Calu3 (cell line): ENCODE results near the gene MYO3B. TPM values are rescaled to one million over a fixed set of nuclear protein-coding genes. Genes with fewer than 3 reads are reported as not detected.

ENCODE experiments used
- BruUV-seq: library from RNA; stranded (reverse); fragments of 400-500 nt; replicated peaks from 2 replicates; lab custom pipeline; 2021; lab: Mats Ljungman, UMichigan
- CTCF ChIA-PET: fragments of 300-600 bp; sonication (Branson Sonifier 250); formaldehyde crosslinking; loops from one replicate; lab custom pipeline; 2022; ENCODE audit warnings: antibody characterized with exemption; lab: Charles Lee
- DNase-seq: peaks from one replicate; pipeline ENCODE4 v3.0.0; 2022
- H3K27ac Mint-ChIP-seq: one replicate; pipeline ENCODE4 v1.8.0; 2022; ENCODE audit warnings: mixed read lengths; ENCODE audit not compliant: unreplicated experiment
- H3K27me3 Mint-ChIP-seq: one replicate; pipeline ENCODE4 v1.8.0; 2022; ENCODE audit warnings: mixed read lengths; ENCODE audit not compliant: unreplicated experiment
- H3K36me3 Mint-ChIP-seq: one replicate; pipeline ENCODE4 v1.8.0; 2022; ENCODE audit warnings: mild to moderate bottlenecking, moderate library complexity, mixed read lengths; ENCODE audit not compliant: insufficient read depth, unreplicated experiment
- H3K4me1 Mint-ChIP-seq: one replicate; pipeline ENCODE4 v1.8.0; 2022; ENCODE audit warnings: mild to moderate bottlenecking, low read depth, mixed read lengths; ENCODE audit not compliant: unreplicated experiment
- H3K4me3 Mint-ChIP-seq: one replicate; pipeline ENCODE4 v1.8.0; 2022; ENCODE audit warnings: mild to moderate bottlenecking, low read depth, moderate library complexity, mixed read lengths; ENCODE audit not compliant: unreplicated experiment
- H3K9me3 Mint-ChIP-seq: one replicate; pipeline ENCODE4 v1.8.0; 2022; ENCODE audit warnings: low read depth, mixed read lengths; ENCODE audit not compliant: unreplicated experiment
- CTCF ChIP-seq: fragments of 200-600 bp; IDR thresholded peaks from one replicate; pipeline ENCODE4 v1.8.0; 2022; ENCODE audit warnings: antibody characterized with exemption; ENCODE audit not compliant: unreplicated experiment
- intact Hi-C: fragments of 100-400 bp; cut with micrococcal nuclease; formaldehyde crosslinking; loops from one replicate; pipeline ENCODE4 v1.10.0; 2022; ENCODE audit not compliant: unreplicated experiment
- total RNA-seq: library from RNA; stranded (reverse); gene quantifications from 2 replicates; pipeline ENCODE4 v1.2.3, GENCODE V29; 2022

The MYO3B gene
- total RNA-seq, 1 experiment from 2014 or later = 5.0 TPM

GRCh38 chr2:170553748-170554147 lies 375.8 kb downstream of the MYO3B start:
- CTCF ChIA-PET = no interaction called here
- H3K4me1 Mint-ChIP-seq = no peaks in the 10 kb centered on the region
- H3K27ac Mint-ChIP-seq = no peak overlapping the region
- peaks cover 4% of the 10 kb centered on the region for H3K9me3 Mint-ChIP-seq
- DNase-seq = no peak
- no peaks in the 10 kb centered on the region for H3K27me3 Mint-ChIP-seq
- BruUV-seq = no TSS peak
- intact Hi-C loops = no loop called here
- no peak overlapping the region for H3K4me3 Mint-ChIP-seq
- H3K36me3 Mint-ChIP-seq = no peaks in the 10 kb centered on the region
- no peak for TF ChIP-seq CTCF

- no peak for DNase-seq
- CTCF ChIA-PET = no interaction called here
- TF ChIP-seq CTCF = no peak
- BruUV-seq = no TSS peak
- no peaks in the 10 kb centered on the region for H3K36me3 Mint-ChIP-seq
- H3K4me1 Mint-ChIP-seq = no peaks in the 10 kb centered on the region
- intact Hi-C loops = no loop called here
- peaks cover 4% of the 10 kb centered on the region for H3K9me3 Mint-ChIP-seq
- no peak overlapping the region for H3K4me3 Mint-ChIP-seq
- H3K27ac Mint-ChIP-seq = no peak overlapping the region
- no peaks in the 10 kb centered on the region for H3K27me3 Mint-ChIP-seq
Measured at GRCh38 chr2:170554278-170554955, 376.5 kb downstream of the MYO3B start.

- Mint-ChIP-seq H3K36me3 (no peaks in the 10 kb centered on the region), H3K9me3 (no peaks in the 10 kb centered on the region), H3K4me3 (no peak overlapping the region), H3K4me1 (no peaks in the 10 kb centered on the region), H3K27ac (no peak overlapping the region), H3K27me3 (peaks cover 12% of the 10 kb centered on the region)
- intact Hi-C loops = no loop called here
- TF ChIP-seq CTCF = no peak
- BruUV-seq = no TSS peak
- CTCF ChIA-PET = interaction anchor here (0.6 kb wide), 1 partner anchor 368 kb away, joined by 4 read pairs; no protein-coding TSS in a partner anchor
- DNase-seq = no peak
Measured at GRCh38 chr2:170562928-170563327, 385.0 kb downstream of the MYO3B start.

DNA sequence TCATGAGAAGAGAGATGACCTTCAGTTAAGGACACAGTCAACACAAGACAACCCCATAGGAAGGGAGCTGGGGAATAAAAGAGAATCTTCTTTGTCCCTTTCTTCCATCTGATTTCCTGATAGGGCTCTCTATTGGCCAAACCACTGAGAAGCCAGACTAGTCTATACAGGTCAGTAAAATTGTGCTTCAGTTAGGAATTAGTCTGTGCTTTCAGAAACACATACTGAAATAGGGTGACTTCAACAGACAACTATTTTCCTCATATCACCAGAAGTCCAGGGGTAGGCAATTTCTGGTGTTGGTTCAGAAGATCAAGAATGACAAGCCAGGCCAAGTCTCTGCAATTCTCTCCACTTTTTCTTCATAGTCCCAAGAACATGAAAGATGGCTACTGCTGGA lies 385.5 kb downstream of the MYO3B start:
- Mint-ChIP-seq H3K9me3 (no peaks in the 10 kb centered on the region), H3K36me3 (no peaks in the 10 kb centered on the region), H3K27ac (no peak overlapping the region), H3K4me1 (no peaks in the 10 kb centered on the region), H3K4me3 (no peak overlapping the region), H3K27me3 (peaks cover 12% of the 10 kb centered on the region)
- no peak for TF ChIP-seq CTCF
- no TSS peak for BruUV-seq
- CTCF ChIA-PET = no interaction called here
- intact Hi-C loops = no loop called here
- no peak for DNase-seq
